ENCODE measurements around the gene AP1G2.

GRCh38 chr14:23570806-23571483 is 3.4 kb upstream of the AP1G2 start:
- TF ChIP-seq CTCF (IDR thresholded peaks at IDR 0.05) (no peak), POLR2A (IDR thresholded peaks at IDR 0.05) (no peak)

Measured in thyroid gland (tissue), 4 donors.